OCI-LY3 (cell line): ENCODE measurements around the gene RUFY3.

Experiments used
- CTCF ChIP-seq: fragments of 200-600, 300-600 bp; sonication (generic); IDR thresholded peaks from 2 replicates; pipeline ENCODE4 v1.5.1; 2014; ENCODE audit warnings: antibody characterized with exemption, low read length, low read depth
- EZH2phosphoT487 ChIP-seq: fragments of 200-600 bp; shearing (Covaris generic); IDR thresholded peaks from 2 replicates; pipeline ENCODE4 v1.6.1; 2018; ENCODE audit warnings: antibody characterized with exemption, mixed run types, low read depth

- TF ChIP-seq CTCF (no peak), EZH2phosphoT487 (no peak)
Observed at GRCh38 chr4:70691661-70692060, 30.1 kb upstream of the RUFY3 start.
